ENCODE data around the gene TWIST2. TPM values are rescaled to one million over a fixed set of nuclear protein-coding genes. Genes with fewer than 3 reads are reported as not detected.

Gene TWIST2
- total RNA-seq, 2 donors from 2014 or later: not detected

DNA sequence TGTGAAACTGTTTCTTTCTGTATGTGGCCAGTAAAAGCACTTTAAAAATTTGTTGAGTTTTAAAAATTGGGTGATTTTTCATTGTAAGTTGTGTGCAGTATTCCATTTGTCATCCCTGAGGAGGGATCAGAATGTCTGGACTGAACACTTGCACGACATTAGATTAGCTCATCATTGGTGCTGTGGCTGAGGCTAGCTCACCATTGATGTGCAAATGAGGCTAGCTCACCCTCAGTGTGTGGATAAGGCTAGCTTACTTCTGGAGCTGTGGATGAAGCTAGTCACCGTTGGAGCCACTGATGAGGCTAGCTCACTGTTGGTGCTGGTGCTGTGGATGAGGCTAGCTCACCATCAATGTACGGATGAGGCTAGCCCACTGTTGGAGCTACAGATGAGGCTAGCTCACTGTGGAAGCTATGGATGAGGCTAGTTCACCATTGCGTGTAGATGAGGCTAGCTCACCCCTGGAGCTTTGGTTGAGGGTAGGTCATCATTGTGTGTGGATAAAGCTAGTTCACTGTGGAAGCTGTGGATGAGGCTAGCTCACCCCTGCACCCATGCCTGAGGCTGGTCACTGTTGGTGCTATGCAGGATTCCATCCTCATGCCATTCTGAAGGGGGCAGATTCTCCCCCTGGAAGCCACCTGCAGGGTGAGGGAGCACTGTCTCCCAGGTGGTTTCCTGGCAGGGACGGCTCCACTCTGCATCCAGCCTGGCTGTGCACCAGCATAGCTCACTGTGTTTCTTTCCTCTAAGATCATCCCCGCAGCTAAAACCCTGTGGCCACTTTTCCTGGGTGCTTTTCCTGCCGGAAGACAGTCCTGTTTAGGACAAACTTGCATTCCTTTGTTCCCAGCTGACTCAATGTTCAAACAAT lies 101.1 kb downstream of the TWIST2 start:
- H3K4me1 Mint-ChIP-seq: peaks cover 13% of the 10 kb centered on the region
- no peak overlapping the region for H3K4me3 Mint-ChIP-seq
- H3K27me3 Mint-ChIP-seq: peaks cover 3% of the 10 kb centered on the region
- H3K36me3 Mint-ChIP-seq (ENCODE audit: low read depth): no peaks in the 10 kb centered on the region
- no peaks in the 10 kb centered on the region for H3K9me3 Mint-ChIP-seq
- H3K27ac Mint-ChIP-seq: peak overlapping the region; percentile 68
- peak; percentile 41 for ATAC-seq (replicated peaks)

DNA sequence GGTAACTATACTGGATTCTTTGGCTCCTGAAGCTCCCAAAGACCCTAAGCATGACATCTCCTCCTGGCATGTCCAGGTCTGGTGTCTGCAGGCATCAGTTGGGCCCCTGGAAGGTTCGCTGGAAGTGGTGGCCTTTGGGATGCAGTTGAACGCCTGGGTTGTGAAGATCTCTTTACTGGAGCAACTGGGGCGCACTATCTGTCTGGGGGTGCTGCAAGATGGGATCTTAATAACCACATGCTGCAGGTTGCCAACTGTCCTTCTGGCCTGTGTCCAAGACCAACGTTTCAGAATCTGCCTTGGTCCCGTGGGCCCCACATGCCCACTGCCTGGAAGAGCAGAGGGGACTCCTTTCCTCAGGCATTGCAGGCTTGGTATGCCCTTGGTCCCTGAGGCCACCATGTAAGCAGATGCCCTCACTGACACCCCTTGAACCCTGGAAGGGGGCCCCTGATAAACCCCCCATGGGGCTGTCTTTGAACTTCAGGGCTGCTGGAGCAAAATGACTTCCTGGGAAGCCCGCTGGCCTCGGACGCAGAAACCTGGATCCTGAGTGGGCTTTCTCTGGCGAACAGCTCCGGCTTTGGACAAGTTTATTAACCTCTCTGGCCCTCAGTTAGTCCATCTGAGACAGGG lies 101.9 kb downstream of the TWIST2 start:
- Mint-ChIP-seq H3K4me3 (no peak overlapping the region), H3K27ac (no peak overlapping the region), H3K9me3 (no peaks in the 10 kb centered on the region), H3K27me3 (peaks cover 3% of the 10 kb centered on the region), H3K4me1 (peaks cover 13% of the 10 kb centered on the region), H3K36me3 (ENCODE audit: low read depth) (no peaks in the 10 kb centered on the region)
- ATAC-seq (replicated peaks): no peak

DNA sequence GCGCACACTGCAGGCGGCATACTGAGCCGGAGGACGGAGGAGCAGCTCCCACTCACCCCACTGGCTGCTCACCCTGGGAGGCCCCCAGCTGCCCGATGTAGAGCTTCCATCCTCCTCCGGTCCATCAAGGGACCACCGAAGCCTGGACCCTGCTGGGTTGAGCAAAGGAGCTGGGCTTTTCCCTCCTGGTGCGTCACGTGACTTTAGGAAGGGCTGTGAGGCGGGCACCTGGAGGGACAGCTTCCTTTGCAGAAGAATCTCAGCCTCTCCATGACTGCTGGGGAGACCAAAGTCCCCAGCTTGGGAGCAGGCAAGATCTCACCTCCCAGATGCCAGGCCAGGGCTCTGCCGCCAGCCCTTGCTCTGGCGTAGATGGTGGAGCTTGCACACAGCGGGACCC lies 102.7 kb downstream of the TWIST2 start:
- Mint-ChIP-seq H3K4me1 (peaks cover 13% of the 10 kb centered on the region), H3K36me3 (ENCODE audit: low read depth) (no peaks in the 10 kb centered on the region), H3K9me3 (no peaks in the 10 kb centered on the region), H3K27me3 (peaks cover 8% of the 10 kb centered on the region), H3K4me3 (no peak overlapping the region), H3K27ac (no peak overlapping the region)
- no peak for ATAC-seq (replicated peaks)

DNA sequence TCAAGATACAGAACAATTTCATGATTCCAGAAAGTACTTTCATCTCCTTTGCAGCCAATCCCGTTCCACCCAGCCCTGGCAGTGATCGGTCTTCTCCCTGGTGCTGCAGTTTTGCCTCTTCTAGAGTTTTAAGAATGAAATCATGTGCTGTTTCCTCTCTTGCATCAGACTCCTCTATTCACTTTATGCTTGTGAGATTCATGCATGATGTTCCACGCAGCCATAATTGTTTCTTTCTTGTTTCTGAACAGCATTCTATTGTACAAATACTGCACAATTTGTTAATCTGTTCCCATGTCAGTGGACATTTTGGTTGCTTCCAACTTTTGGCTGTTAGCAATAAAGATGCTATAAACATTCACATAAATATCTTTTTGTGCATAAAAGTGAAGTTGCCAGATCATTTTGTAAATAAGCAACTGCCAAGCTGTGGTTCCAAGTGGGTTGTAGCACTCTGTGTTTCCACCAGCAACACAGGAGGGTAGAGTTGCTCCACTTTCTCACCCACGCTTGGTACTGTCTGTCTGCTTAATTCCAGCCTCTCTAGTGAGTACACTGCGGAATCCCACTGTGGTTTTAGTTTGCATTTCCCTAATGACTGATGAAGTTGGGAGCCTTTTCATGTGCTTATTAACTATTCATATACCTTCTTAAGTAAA lies 104.5 kb downstream of the TWIST2 start:
- H3K9me3 Mint-ChIP-seq: no peaks in the 10 kb centered on the region
- ATAC-seq (replicated peaks): no peak
- H3K4me1 Mint-ChIP-seq: peaks cover 13% of the 10 kb centered on the region
- no peak overlapping the region for H3K27ac Mint-ChIP-seq
- H3K27me3 Mint-ChIP-seq: peaks cover 14% of the 10 kb centered on the region
- no peak overlapping the region for H3K4me3 Mint-ChIP-seq
- no peaks in the 10 kb centered on the region for H3K36me3 Mint-ChIP-seq (ENCODE audit: low read depth)

DNA sequence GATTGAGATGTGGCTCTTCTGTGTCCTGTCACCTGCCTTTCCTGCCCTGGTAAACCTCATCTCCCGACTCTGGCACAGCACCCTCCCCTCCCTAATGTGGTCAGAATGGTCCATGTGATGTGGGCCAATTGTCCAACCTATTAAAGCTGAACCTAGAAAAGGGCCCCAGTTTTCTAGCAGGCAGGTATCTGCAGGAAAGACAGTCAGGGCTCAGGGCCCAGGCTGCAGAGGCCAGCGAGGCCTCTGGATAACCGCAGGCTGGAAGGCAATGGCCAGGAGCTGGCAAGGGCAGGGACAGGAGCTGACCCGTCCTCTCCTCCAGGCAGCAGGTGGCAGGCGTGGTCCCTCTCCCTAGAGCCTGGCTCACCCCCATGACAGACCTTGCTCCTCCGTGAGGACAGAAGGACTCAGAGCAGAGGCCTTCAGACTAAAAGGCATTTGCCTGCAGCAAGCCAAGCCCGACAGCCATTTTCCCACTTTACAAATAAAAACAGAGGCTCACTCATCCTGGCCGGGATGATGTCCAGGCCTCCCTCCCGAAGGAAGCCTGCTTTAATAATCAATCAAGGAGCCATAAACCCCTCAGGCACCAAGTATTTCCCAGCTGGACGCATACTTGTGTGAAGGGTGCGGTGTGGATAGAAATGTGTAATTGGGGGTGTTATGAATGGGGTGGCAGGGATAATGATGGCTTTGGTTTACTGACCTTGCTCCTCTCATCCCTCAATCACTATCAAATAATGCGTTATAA lies 107.1 kb downstream of the TWIST2 start:
- Mint-ChIP-seq H3K27me3 (peaks cover 26% of the 10 kb centered on the region), H3K4me1 (no peaks in the 10 kb centered on the region), H3K4me3 (no peak overlapping the region), H3K36me3 (ENCODE audit: low read depth) (no peaks in the 10 kb centered on the region), H3K27ac (no peak overlapping the region), H3K9me3 (no peaks in the 10 kb centered on the region)
- no peak for ATAC-seq (replicated peaks)

DNA sequence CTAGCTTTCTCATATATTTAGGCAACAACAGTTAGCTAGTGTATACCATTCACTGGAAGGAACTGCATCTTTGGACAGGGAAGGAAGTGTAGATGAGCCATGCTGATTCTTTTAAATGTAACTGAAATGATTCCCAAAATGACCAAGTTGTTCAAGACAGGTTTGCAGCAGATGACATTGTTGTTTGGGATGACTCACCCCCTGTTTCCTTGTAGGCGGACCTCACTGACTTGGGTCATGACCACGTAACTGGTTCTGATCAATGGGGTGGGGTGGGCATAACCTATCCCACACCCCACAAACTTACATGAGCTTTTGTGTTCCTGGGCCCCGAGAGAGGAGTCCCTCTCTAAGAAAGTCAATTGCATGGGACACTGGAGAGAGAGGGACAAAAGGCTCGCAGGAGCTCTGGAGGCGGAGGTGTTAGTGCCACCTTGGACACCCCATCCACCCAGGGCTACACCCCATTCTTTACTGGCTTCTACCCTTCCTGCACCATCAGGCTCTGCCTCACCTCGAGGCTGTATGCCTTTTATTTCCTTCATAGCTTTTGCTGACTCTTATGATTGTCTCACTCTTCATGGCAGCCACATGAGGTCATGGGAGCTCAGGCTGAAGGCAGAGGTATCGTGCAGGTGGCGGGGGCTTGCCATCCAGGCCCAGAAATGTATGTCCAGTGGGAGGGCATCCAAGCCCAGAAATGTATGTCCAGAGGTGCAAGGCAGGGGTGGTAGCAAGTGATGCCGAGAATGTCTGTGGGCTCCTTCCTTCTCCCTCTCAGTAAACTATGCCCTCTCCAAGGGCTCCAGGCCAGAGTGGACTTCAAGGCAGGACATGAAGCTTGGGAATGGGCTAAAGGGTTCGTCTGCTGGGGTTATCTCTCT lies 108.0 kb downstream of the TWIST2 start:
- Mint-ChIP-seq H3K36me3 (ENCODE audit: low read depth) (no peaks in the 10 kb centered on the region), H3K27me3 (peaks cover 27% of the 10 kb centered on the region), H3K4me1 (no peaks in the 10 kb centered on the region), H3K9me3 (no peaks in the 10 kb centered on the region), H3K27ac (no peak overlapping the region), H3K4me3 (no peak overlapping the region)
- ATAC-seq (replicated peaks): no peak

DNA sequence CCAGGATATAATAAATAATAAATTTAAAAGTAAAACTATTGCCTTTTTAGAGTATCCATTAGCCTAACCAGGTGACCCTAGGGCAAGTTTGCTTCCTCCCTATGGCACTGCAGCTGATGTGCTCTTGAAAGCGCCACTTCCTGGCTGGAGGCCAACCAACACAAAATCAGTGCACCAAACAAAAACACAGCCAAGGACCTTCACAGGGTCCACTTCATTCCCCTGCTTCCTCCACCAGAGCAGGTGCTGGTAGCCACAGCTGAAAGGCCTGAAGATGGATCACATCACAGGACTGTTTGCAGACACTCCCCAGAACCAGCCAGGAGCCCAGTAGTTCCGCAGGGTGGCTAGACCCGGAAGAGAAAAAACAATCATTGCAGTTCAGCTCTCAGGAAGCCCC lies 108.8 kb downstream of the TWIST2 start:
- no peaks in the 10 kb centered on the region for H3K36me3 Mint-ChIP-seq (ENCODE audit: low read depth)
- H3K27me3 Mint-ChIP-seq: peaks cover 33% of the 10 kb centered on the region
- H3K9me3 Mint-ChIP-seq: no peaks in the 10 kb centered on the region
- ATAC-seq (replicated peaks): no peak
- no peaks in the 10 kb centered on the region for H3K4me1 Mint-ChIP-seq
- H3K4me3 Mint-ChIP-seq: no peak overlapping the region
- no peak overlapping the region for H3K27ac Mint-ChIP-seq
